Measurements from ENCODE around the gene NABP1. TPM values are rescaled to one million over a fixed set of nuclear protein-coding genes. Genes with fewer than 3 reads are reported as not detected.

Gene NABP1
- total and polyA plus RNA-seq, 10 of the 15 experiments (the other 5 are each of a cell fraction or from before 2014, with no cell fraction given): 22.9 to 65.7 (median 39.9) TPM

DNA sequence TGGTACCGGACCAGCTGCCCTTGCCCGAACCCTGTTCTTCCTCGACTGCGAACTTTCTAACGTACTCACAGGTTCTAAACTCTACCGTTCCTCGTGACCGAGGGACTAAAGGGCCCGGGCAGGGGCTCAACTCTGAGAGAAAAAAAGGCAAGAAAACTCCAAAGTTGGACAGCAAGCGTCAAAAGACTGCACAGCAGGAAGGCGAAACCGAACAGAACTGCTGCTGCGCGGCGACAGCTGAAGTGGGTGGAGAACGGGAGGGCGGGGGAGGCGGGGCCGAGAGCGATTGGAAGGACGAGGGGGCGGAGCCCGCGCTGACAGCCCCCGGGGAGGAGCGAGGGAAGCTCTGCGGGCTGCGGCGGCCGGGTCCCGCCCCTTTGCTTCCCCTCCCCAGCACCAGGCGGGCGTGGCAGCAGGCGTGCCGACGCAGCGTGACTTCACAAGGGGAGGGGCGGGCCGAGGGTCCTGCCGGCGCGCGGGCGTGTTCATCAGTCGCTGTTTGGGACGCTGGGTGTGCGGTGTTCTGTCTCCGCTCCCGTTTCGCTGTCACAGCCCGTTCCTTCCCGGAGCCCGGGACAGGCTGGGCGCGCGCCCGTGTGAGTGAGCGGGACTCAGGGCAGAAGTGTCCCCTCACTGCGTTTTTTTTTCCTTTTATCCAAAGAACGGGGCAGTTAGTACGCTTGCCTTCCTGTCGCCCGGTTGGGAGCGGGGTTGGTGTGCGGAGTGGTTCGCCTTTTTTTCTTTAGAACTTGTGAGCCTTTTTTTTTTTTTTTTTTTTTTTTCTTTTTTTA is at the start of gene NABP1 (continued):
- TF ChIP-seq ZBTB33 (IDR thresholded peaks at IDR 0.05): no peak
- TF ChIP-seq GABPA (IDR thresholded peaks at IDR 0.05; ENCODE audit: low read depth): no peak
- TF ChIP-seq FOS (IDR thresholded peaks at IDR 0.05; ENCODE audit: borderline replicate concordance, extremely low read depth, insufficient read length): no peak
- TF ChIP-seq SREBF2 (IDR thresholded peaks at IDR 0.05; ENCODE audit: low read length): no peak
- TF ChIP-seq, protein P1, sequence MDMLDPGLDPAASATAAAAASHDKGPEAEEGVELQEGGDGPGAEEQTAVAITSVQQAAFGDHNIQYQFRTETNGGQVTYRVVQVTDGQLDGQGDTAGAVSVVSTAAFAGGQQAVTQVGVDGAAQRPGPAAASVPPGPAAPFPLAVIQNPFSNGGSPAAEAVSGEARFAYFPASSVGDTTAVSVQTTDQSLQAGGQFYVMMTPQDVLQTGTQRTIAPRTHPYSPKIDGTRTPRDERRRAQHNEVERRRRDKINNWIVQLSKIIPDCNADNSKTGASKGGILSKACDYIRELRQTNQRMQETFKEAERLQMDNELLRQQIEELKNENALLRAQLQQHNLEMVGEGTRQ (IDR thresholded peaks at IDR 0.05; ENCODE audit: borderline replicate concordance, low read depth, low read length): no peak
- TF ChIP-seq EZH2 (IDR thresholded peaks at IDR 0.05; ENCODE audit: borderline replicate concordance, control insufficient read depth, low read depth, low read length): no peak
- no peak for TF ChIP-seq HDAC2 (IDR thresholded peaks at IDR 0.05)
- TF ChIP-seq, protein P2, sequence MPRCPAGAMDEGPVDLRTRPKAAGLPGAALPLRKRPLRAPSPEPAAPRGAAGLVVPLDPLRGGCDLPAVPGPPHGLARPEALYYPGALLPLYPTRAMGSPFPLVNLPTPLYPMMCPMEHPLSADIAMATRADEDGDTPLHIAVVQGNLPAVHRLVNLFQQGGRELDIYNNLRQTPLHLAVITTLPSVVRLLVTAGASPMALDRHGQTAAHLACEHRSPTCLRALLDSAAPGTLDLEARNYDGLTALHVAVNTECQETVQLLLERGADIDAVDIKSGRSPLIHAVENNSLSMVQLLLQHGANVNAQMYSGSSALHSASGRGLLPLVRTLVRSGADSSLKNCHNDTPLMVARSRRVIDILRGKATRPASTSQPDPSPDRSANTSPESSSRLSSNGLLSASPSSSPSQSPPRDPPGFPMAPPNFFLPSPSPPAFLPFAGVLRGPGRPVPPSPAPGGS (IDR thresholded peaks at IDR 0.05; ENCODE audit: borderline replicate concordance, insufficient read depth, low read depth, low read length, poor library complexity, severe bottlenecking): peak; percentile 38
- no peak for TF ChIP-seq KLF5 (IDR thresholded peaks at IDR 0.05; ENCODE audit: partially characterized antibody)
- 0 out of 2 replicates have a peak, but pooled peaks have one; percentile 14 for TF ChIP-seq NRF1 (conservative IDR thresholded peaks at IDR 0.05; ENCODE audit: low read depth, low read length)
- peak; percentile 91 for TF ChIP-seq CREB1 (IDR thresholded peaks at IDR 0.05; ENCODE audit: low read depth)
- no peak for TF ChIP-seq SUZ12 (IDR thresholded peaks at IDR 0.05; ENCODE audit: unreplicated experiment)
- no peak for TF ChIP-seq NR2F1 (conservative IDR thresholded peaks at IDR 0.05)
- peak; percentile 41; the same call in 1 of the 2 replicates for TF ChIP-seq HDGF (IDR thresholded peaks at IDR 0.05)
